Panc1 (cell line): Measurements from ENCODE around the gene WDR4. TPM values are rescaled to one million over a fixed set of nuclear protein-coding genes. Genes with fewer than 3 reads are reported as not detected.

Experiments
- ATAC-seq: fragments of 200-7000 bp; cut with Tn5 transposase; 2 replicates; pipeline ENCODE4 v1.9.1; 2020; ENCODE audit warnings: mild to moderate bottlenecking, moderate library complexity
- BruUV-seq: library from RNA; stranded (reverse); fragments of 400-500 nt; replicated peaks from 2 replicates; lab custom pipeline; 2021; lab: Mats Ljungman, UMichigan
- CTCF ChIA-PET: fragments of 300-600 bp; sonication (Branson Sonifier 250); formaldehyde crosslinking; loops from one replicate; lab custom pipeline; 2022; ENCODE audit warnings: antibody characterized with exemption; lab: Charles Lee
- POLR2A ChIA-PET: fragments of 300-600 bp; sonication (Branson Sonifier 250); formaldehyde crosslinking; loops from one replicate; lab custom pipeline; 2022; ENCODE audit warnings: antibody characterized with exemption; lab: Charles Lee
- DNase-seq: peaks from one replicate; pipeline ENCODE4 v3.0.0-alpha.2; 2010; ENCODE audit warnings: low read depth, low spot score
- H3K27ac ChIP-seq: 2 replicates; pipeline ENCODE4 v1.5.1; 2011; ENCODE audit warnings: mild to moderate bottlenecking, low read length, inconsistent platforms
- H3K27me3 ChIP-seq: fragments of 200-500 bp; sonication (Bioruptor generic); 2 replicates; pipeline ENCODE4 v1.6.0; 2014; ENCODE audit warnings: low read length, inconsistent platforms; ENCODE audit not compliant: control insufficient read depth, insufficient read depth
- H3K36me3 ChIP-seq: fragments of 200-500 bp; sonication (Bioruptor generic); 2 replicates; pipeline ENCODE4 v1.5.1; 2014; ENCODE audit warnings: inconsistent platforms, mild to moderate bottlenecking, low read length, moderate library complexity; ENCODE audit not compliant: control insufficient read depth, insufficient read depth
- H3K4me1 ChIP-seq: 2 replicates; pipeline ENCODE4 v1.5.1; 2011; ENCODE audit warnings: inconsistent platforms, mild to moderate bottlenecking, low read length, moderate library complexity; ENCODE audit not compliant: control insufficient read depth, insufficient read depth
- H3K4me3 ChIP-seq, 2 experiments: 2 replicates each; pipeline ENCODE4 v1.5.1; 2011 to 2012; ENCODE audit warnings: low read depth in 2 of 2, low read length in 2 of 2, mild to moderate bottlenecking in 2 of 2, inconsistent platforms in 1 of 2, moderate library complexity in 1 of 2
- H3K9me3 ChIP-seq: fragments of 200-500 bp; sonication (Bioruptor generic); 2 replicates; pipeline ENCODE4 v1.5.1; 2014; ENCODE audit warnings: low read depth, mild to moderate bottlenecking, inconsistent platforms, low read length, moderate library complexity; ENCODE audit not compliant: control insufficient read depth, insufficient read depth
- CTCF ChIP-seq: fragments of 450-650 bp; IDR thresholded peaks from 2 replicates; pipeline ENCODE4 v1.5.1; 2017; ENCODE audit warnings: mild to moderate bottlenecking
- POLR2AphosphoS5 ChIP-seq: IDR thresholded peaks from 2 replicates; pipeline ENCODE4 v1.6.1; 2012; ENCODE audit warnings: mild to moderate bottlenecking, low read depth, low read length, moderate library complexity
- REST ChIP-seq, 2 experiments: IDR thresholded peaks; 2 replicates each; pipeline ENCODE4 v1.6.1; 2011 to 2012; ENCODE audit warnings: low read depth in 2 of 2, control low read depth in 1 of 2, low read length in 1 of 2, mild to moderate bottlenecking in 1 of 2, moderate library complexity in 1 of 2; ENCODE audit not compliant: insufficient read depth in 1 of 2
- SIN3A ChIP-seq: IDR thresholded peaks from 2 replicates; pipeline ENCODE4 v1.6.1; 2012; ENCODE audit warnings: low read depth, mild to moderate bottlenecking, low read length, moderate library complexity, borderline replicate concordance; ENCODE audit not compliant: insufficient read depth
- TCF7L2 ChIP-seq: IDR thresholded peaks from 2 replicates; pipeline ENCODE4 v1.6.1; 2011; ENCODE audit warnings: mild to moderate bottlenecking, low read depth, low read length, inconsistent platforms
- in situ Hi-C: cut with HindIII; loops from 2 replicates; pipeline ENCODE4 v1.10.0; 2016; ENCODE audit warnings: low sequenced_read_pairs, low pct_unique_long_range_greater_than_20kb
- intact Hi-C: fragments of 100-400 bp; cut with micrococcal nuclease; formaldehyde crosslinking; loops from one replicate; pipeline ENCODE4 v1.10.0; 2022; ENCODE audit not compliant: unreplicated experiment
- total RNA-seq: library from RNA; stranded (reverse); gene quantifications from one replicate; pipeline ENCODE4 v1.2.1, GENCODE V29; 2021; ENCODE audit not compliant: unreplicated experiment

The WDR4 gene
- total RNA-seq, 1 experiment from 2014 or later: 36.7 TPM

DNA sequence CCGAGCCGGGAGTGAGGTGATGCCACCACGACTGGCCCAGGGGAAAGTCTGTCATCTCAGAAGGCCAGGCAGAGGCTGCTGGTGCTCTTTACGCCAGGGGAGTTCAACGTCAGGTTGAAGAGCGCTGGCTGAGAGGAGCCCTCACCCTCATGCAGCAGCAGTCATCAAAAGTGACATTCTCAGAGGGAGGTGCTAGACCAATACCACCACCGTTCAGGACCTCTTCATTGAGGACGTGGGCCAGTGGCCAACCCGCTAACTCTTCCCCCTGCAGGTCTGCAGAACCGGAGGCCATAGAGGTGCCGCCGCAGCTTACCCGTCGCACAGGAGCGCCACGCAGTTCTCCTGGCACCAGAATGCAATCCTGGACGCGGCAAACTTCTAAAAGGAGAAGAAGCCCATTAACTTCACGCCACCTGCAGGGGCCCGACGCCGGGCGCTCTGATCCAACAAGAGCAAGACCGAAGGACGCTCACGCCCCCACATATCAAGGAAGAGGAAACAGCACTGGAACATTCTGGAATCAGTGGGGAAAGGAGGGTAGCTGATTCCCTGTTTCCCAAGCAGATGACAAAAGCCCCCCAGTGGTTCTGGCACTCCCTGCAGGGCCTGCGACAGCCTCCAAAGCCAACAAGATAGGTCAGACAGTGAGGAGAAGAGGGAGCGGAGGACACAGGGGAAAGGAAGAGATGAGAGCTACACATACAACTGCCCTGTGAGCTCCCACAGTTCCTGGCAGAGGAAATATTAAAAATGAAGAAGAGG is 24.9 kb downstream of the WDR4 start:
- no peak for DNase-seq
- POLR2A ChIA-PET: no interaction called here
- ATAC-seq: no peak
- H3K9me3 ChIP-seq: no peaks in the 10 kb centered on the region
- H3K27ac ChIP-seq: no peak overlapping the region
- TF ChIP-seq POLR2AphosphoS5: no peak
- no peak for TF ChIP-seq REST (IDR thresholded peaks at IDR 0.05; ENCODE audit: insufficient read depth in 1 of 2, low read depth in 2 of 2, low read length in 1 of 2)
- no peak for TF ChIP-seq TCF7L2
- no peak for TF ChIP-seq SIN3A
- no peak for TF ChIP-seq CTCF
- H3K27me3 ChIP-seq: no peaks in the 10 kb centered on the region
- intact Hi-C loops (no loop called here), in situ Hi-C loops (no loop called here)
- no TSS peak for BruUV-seq
- no peak overlapping the region for H3K4me3 ChIP-seq
- no peaks in the 10 kb centered on the region for H3K4me1 ChIP-seq
- no peaks in the 10 kb centered on the region for H3K36me3 ChIP-seq
- CTCF ChIA-PET: no interaction called here

- H3K9me3 ChIP-seq: no peaks in the 10 kb centered on the region
- ATAC-seq (no peak), DNase-seq (no peak)
- no peak overlapping the region for H3K27ac ChIP-seq
- ChIA-PET CTCF (no interaction called here), POLR2A (no interaction called here)
- no peak for TF ChIP-seq CTCF
- TF ChIP-seq TCF7L2: no peak
- TF ChIP-seq SIN3A: no peak
- TF ChIP-seq POLR2AphosphoS5: no peak
- TF ChIP-seq REST (IDR thresholded peaks at IDR 0.05; ENCODE audit: insufficient read depth in 1 of 2, low read depth in 2 of 2, low read length in 1 of 2): no peak
- no peaks in the 10 kb centered on the region for H3K27me3 ChIP-seq
- no peak overlapping the region for H3K4me3 ChIP-seq
- no TSS peak for BruUV-seq
- H3K36me3 ChIP-seq: no peaks in the 10 kb centered on the region
- no peaks in the 10 kb centered on the region for H3K4me1 ChIP-seq
- in situ Hi-C loops: no loop called here
- intact Hi-C loops: no loop called here
These were observed 25.7 kb downstream of the WDR4 start for GRCh38 chr21:42853621-42854020.
